ENCODE measurements around the gene ASTN2.

GRCh38 chr9:116715751-116716150 lies 699.1 kb downstream of the ASTN2 start:
- TF ChIP-seq CTCF (conservative IDR thresholded peaks at IDR 0.05 in 1 of 2, IDR thresholded peaks at IDR 0.05 in 1 of 2; ENCODE audit: extremely low read depth in 1 of 2, insufficient read depth in 1 of 2, low read depth in 1 of 2, low read length in 2 of 2) (no peak), EZH2 (IDR thresholded peaks at IDR 0.05; ENCODE audit: borderline replicate concordance, low read length) (no peak)
